HG03571 (cell line): ENCODE results near the gene IL2RG.

ENCODE experiments used
- ATAC-seq: cut with Tn5 transposase; IDR thresholded peaks from one replicate; pipeline ENCODE4 v1.9.1; 2021; ENCODE audit not compliant: unreplicated experiment

Gene IL2RG

GRCh38 chrX:71111141-71111843 is at the start of gene IL2RG:
Gene IL2RG (minus strand): TSS chrX:71111577. CDS start chrX:71111539, 38 bp downstream.
- ATAC-seq = peak; percentile 94

GRCh38 chrX:71160475-71160874 is 49.1 kb upstream of the IL2RG start:
- no peak for ATAC-seq

GRCh38 chrX:71159335-71159734 is 48.0 kb upstream of the IL2RG start:
- no peak for ATAC-seq

GRCh38 chrX:71158603-71159002 is 47.2 kb upstream of the IL2RG start:
- ATAC-seq = no peak

GRCh38 chrX:71154641-71155040 is 43.3 kb upstream of the IL2RG start:
- no peak for ATAC-seq

GRCh38 chrX:71154196-71154595 is 42.8 kb upstream of the IL2RG start:
- no peak for ATAC-seq

- ATAC-seq = no peak
Observed at GRCh38 chrX:71151366-71151765, 40.0 kb upstream of the IL2RG start.

- ATAC-seq = no peak
Observed at GRCh38 chrX:71148278-71148663, 36.9 kb upstream of the IL2RG start.

GRCh38 chrX:71147496-71148277 is 36.3 kb upstream of the IL2RG start:
- no peak for ATAC-seq

- no peak for ATAC-seq
Observed at GRCh38 chrX:71144651-71145050, 33.3 kb upstream of the IL2RG start, which contains the start of gene NLGN3. Gene NLGN3 (plus strand): TSS chrX:71144841. CDS start chrX:71147750, 2,909 bp downstream.

GRCh38 chrX:71143508-71143907 is 32.1 kb upstream of the IL2RG start:
- ATAC-seq = no peak

GRCh38 chrX:71140440-71140839 is 29.1 kb upstream of the IL2RG start:
- ATAC-seq = no peak

GRCh38 chrX:71131510-71131909 is 20.1 kb upstream of the IL2RG start:
- ATAC-seq = no peak

GRCh38 chrX:71128915-71129765 is 17.8 kb upstream of the IL2RG start:
- ATAC-seq = peak; percentile 61

- ATAC-seq = no peak
Observed at GRCh38 chrX:71128166-71128833, 16.9 kb upstream of the IL2RG start.

GRCh38 chrX:71118985-71119535 is 7.7 kb upstream of the IL2RG start:
- no peak for ATAC-seq

- ATAC-seq = peak; percentile 98
Observed at GRCh38 chrX:71118032-71118984, 6.9 kb upstream of the IL2RG start, which contains the start of gene MED12. Gene MED12 (plus strand): TSS chrX:71118596. CDS start chrX:71118755, 159 bp downstream.

- ATAC-seq = no peak
Observed at GRCh38 chrX:71117358-71117757, 6.0 kb upstream of the IL2RG start.

- ATAC-seq = peak; percentile 24
Observed at GRCh38 chrX:71111921-71112431, 599 bp upstream of the IL2RG start.
